Transverse colon (tissue), 3 donors: ENCODE results near the gene MMEL1.

ENCODE experiments used
- EP300 ChIP-seq: sonication (generic); formaldehyde crosslinking; IDR thresholded peaks from one replicate; pipeline ENCODE4 v1.6.1; 2017; ENCODE audit warnings: antibody characterized with exemption, low read depth
- TF ChIP-seq, protein P1 (sequence below), 5 experiments: fragments of 200-600 bp in 3 of 5; fragments of 450-650 bp in 2 of 5; sonication (generic) in 3 of 5; IDR thresholded peaks; 1 replicate in 2 of 5; 2 replicates in 3 of 5; pipeline ENCODE4 v1.5.1; 2016 to 2017; ENCODE audit warnings: antibody characterized with exemption in 5 of 5, inconsistent platforms in 3 of 5, mild to moderate bottlenecking in 2 of 5, moderate library complexity in 1 of 5

DNA sequence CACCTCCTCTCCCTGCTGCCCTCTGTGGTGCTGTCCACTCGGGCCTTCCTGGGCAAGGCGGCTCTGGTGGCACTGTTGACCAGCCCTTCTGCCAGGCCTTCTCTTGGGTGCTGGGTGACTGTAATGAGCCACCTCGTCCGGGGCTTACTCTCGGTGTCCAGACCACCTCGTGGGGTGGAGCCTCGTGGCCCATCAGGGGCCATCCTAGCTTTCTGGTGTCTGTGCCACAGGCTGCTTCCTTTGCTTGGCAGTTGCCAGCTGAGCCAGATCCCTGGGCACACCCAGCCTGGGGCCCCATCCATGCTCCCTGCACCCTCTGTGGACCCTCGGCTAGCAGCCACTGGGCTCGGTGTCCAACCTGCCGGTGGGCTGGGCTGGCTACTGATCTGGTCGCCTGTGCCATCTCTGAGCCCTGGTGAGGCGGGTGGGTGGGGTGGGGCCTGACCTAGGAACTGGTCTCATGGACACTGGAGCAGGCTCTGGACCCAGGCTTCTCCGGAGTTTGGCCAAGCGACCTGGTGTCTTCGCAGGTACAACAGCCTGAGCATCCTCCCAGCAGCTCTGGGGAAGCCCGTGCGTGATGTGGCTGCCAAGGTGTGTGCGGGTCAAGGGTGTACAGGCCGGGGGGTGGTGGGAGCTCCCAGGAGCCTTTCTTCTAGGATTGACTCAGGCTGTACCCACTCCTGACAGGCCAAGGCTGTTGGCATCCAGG, 44.8 kb downstream of the MMEL1 start:
- TF ChIP-seq, protein P1, sequence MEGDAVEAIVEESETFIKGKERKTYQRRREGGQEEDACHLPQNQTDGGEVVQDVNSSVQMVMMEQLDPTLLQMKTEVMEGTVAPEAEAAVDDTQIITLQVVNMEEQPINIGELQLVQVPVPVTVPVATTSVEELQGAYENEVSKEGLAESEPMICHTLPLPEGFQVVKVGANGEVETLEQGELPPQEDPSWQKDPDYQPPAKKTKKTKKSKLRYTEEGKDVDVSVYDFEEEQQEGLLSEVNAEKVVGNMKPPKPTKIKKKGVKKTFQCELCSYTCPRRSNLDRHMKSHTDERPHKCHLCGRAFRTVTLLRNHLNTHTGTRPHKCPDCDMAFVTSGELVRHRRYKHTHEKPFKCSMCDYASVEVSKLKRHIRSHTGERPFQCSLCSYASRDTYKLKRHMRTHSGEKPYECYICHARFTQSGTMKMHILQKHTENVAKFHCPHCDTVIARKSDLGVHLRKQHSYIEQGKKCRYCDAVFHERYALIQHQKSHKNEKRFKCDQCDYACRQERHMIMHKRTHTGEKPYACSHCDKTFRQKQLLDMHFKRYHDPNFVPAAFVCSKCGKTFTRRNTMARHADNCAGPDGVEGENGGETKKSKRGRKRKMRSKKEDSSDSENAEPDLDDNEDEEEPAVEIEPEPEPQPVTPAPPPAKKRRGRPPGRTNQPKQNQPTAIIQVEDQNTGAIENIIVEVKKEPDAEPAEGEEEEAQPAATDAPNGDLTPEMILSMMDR (IDR thresholded peaks at IDR 0.05): no peak
- TF ChIP-seq EP300: no peak
